GM12801 (cell line): Measurements from ENCODE around the gene C9orf153.

Experiments used
- CTCF ChIP-seq: IDR thresholded peaks from one replicate; pipeline ENCODE4 v1.5.1; 2011; ENCODE audit warnings: control low read depth; ENCODE audit not compliant: insufficient read length; ENCODE audit errors: extremely low read depth

Gene C9orf153

GRCh38 chr9:86262492-86262891, 3.0 kb upstream of the C9orf153 start:
- TF ChIP-seq CTCF: no peak

GRCh38 chr9:86257391-86257790, 2.1 kb downstream of the C9orf153 start:
- no peak for TF ChIP-seq CTCF

GRCh38 chr9:86256653-86257052, 2.8 kb downstream of the C9orf153 start:
- no peak for TF ChIP-seq CTCF

- TF ChIP-seq CTCF: no peak
These were observed 5.9 kb downstream of the C9orf153 start for GRCh38 chr9:86253577-86253976.

- TF ChIP-seq CTCF: no peak
These were observed 6.6 kb downstream of the C9orf153 start for GRCh38 chr9:86252870-86253269.

GRCh38 chr9:86250123-86250522, 9.3 kb downstream of the C9orf153 start:
- TF ChIP-seq CTCF: no peak

GRCh38 chr9:86248746-86249145, 10.7 kb downstream of the C9orf153 start:
- no peak for TF ChIP-seq CTCF

GRCh38 chr9:86246752-86247161, 12.7 kb downstream of the C9orf153 start:
- no peak for TF ChIP-seq CTCF
